GM12878 (cell line): ENCODE results near the gene GID4. TPM values are rescaled to one million over a fixed set of nuclear protein-coding genes. Genes with fewer than 3 reads are reported as not detected.
"Not testable (repeated sequence)": the region's sequence is repeated elsewhere in the genome, so short reads cannot be mapped to it uniquely, and the experiment has no call there.

Source experiments
- ATAC-seq: fragments of 200-7000 bp; cut with Tn5 transposase; 3 replicates; pipeline ENCODE4 v1.9.1; 2020; ENCODE audit warnings: mild to moderate bottlenecking, moderate library complexity
- BruUV-seq: library from RNA; stranded (reverse); fragments of 400-500 nt; replicated peaks from 2 replicates; lab custom pipeline; 2021; lab: Mats Ljungman, UMichigan
- CTCF ChIA-PET: fragments of 300-600 bp; sonication (Branson Sonifier 250); formaldehyde crosslinking; extraction: SDS; loops from one replicate; lab custom pipeline; 2021; ENCODE audit warnings: inconsistent platforms; lab: Yijun Ruan, JAX
- POLR2A ChIA-PET: fragments of 350-600 bp; formaldehyde crosslinking; extraction: SDS; loops from one replicate; lab custom pipeline; 2021; ENCODE audit warnings: inconsistent platforms; lab: Charles Lee
- RAD21 ChIA-PET: fragments of 300-600 bp; sonication (Branson Sonifier 250); formaldehyde crosslinking; loops from one replicate; lab custom pipeline; 2023; ENCODE audit warnings: antibody characterized with exemption; ENCODE audit not compliant: unreplicated experiment; lab: Charles Lee
- SMC1A ChIA-PET: fragments of 300-600 bp; sonication (Branson Sonifier 250); formaldehyde crosslinking; loops from one replicate; lab custom pipeline; 2023; ENCODE audit not compliant: unreplicated experiment, uncharacterized antibody; lab: Charles Lee
- DNase-seq: peaks from one replicate; pipeline ENCODE4 v3.0.0-alpha.2; 2011; ENCODE audit warnings: low read depth, low spot score
- FAIRE-seq: peaks from 3 replicates; lab custom pipeline; 2011; peaks lifted over from hg19 to GRCh38; lab: Jason Lieb, UNC
- H2AFZ ChIP-seq: 2 replicates; pipeline ENCODE4 v1.6.0; 2011; ENCODE audit warnings: low read depth, low read length, control low read depth; ENCODE audit not compliant: control insufficient read depth
- H3K27ac ChIP-seq: 2 replicates; pipeline ENCODE4 v1.5.1; 2011; ENCODE audit warnings: control low read depth; ENCODE audit not compliant: control insufficient read depth, insufficient read depth
- H3K27me3 ChIP-seq, 2 experiments: replicated peaks in 1 of 2; 2 replicates each; pipeline versions ENCODE4 v1.6.0 to v1.6.1; 2011; ENCODE audit warnings: low read length in 1 of 2; ENCODE audit not compliant: control insufficient read depth in 2 of 2, insufficient read depth in 2 of 2
- H3K36me3 ChIP-seq, 2 experiments: 2 replicates each; pipeline ENCODE4 v1.5.1; 2011; ENCODE audit warnings: low read length in 1 of 2; ENCODE audit not compliant: control insufficient read depth in 2 of 2, insufficient read depth in 2 of 2
- H3K4me1 ChIP-seq: 2 replicates; pipeline ENCODE4 v1.6.1; 2011; ENCODE audit warnings: mild to moderate bottlenecking, low read length, moderate library complexity, mixed read lengths; ENCODE audit not compliant: control insufficient read depth, insufficient read depth
- H3K4me2 ChIP-seq: 2 replicates; pipeline ENCODE4 v1.6.0; 2011; ENCODE audit warnings: control low read depth; ENCODE audit not compliant: control insufficient read depth, insufficient read depth
- H3K4me3 ChIP-seq: fragments of 200-600 bp; sonication (generic); 2 replicates; pipeline ENCODE4 v1.5.1; 2016
- H3K79me2 ChIP-seq: 2 replicates; pipeline ENCODE4 v1.6.0; 2011; ENCODE audit warnings: low read length; ENCODE audit not compliant: control insufficient read depth, insufficient read depth
- H3K9ac ChIP-seq: 2 replicates; pipeline ENCODE4 v1.8.0; 2011; ENCODE audit warnings: low read length, control low read depth, mixed read lengths; ENCODE audit not compliant: control insufficient read depth, insufficient read depth
- H3K9me3 ChIP-seq: replicated peaks from 3 replicates; pipeline ENCODE4 v1.5.1; 2011; ENCODE audit warnings: mild to moderate bottlenecking, low read length; ENCODE audit not compliant: control insufficient read depth, insufficient read depth
- H4K20me1 ChIP-seq: 2 replicates; pipeline ENCODE4 v1.6.0; 2011; ENCODE audit not compliant: control insufficient read depth, insufficient read depth
- ATF2 ChIP-seq: IDR thresholded peaks from 2 replicates; pipeline ENCODE4 v1.6.1; 2012; ENCODE audit warnings: low read length, inconsistent platforms
- BCL11A ChIP-seq: IDR thresholded peaks from 2 replicates; pipeline ENCODE4 v1.6.1; 2011; ENCODE audit warnings: low read depth, low read length
- CHD4 ChIP-seq: fragments of 200-600 bp; sonication (generic); IDR thresholded peaks from 2 replicates; pipeline ENCODE4 v1.6.1; 2016; ENCODE audit warnings: mild to moderate bottlenecking
- KAT2A ChIP-seq: conservative IDR thresholded peaks from 2 replicates; pipeline ENCODE4 v1.6.1; 2011; ENCODE audit warnings: low read depth, low read length; ENCODE audit not compliant: control insufficient read depth
- POLR2AphosphoS5 ChIP-seq: IDR thresholded peaks from 2 replicates; pipeline ENCODE4 v1.6.1; 2011; ENCODE audit warnings: mild to moderate bottlenecking, low read length, inconsistent platforms
- WRNIP1 ChIP-seq: IDR thresholded peaks from 2 replicates; pipeline ENCODE4 v1.6.1; 2011; ENCODE audit warnings: low read depth, low read length, improper control_type of control experiment, borderline replicate concordance
- ZBTB4 ChIP-seq: fragments of 450-650 bp; formaldehyde crosslinking; IDR thresholded peaks from 2 replicates; pipeline ENCODE4 v1.4.0; 2022; ENCODE audit warnings: mild to moderate bottlenecking, moderate library complexity
- ZNF274 ChIP-seq: IDR thresholded peaks from one replicate; pipeline ENCODE4 v1.8.0; 2011; ENCODE audit not compliant: insufficient read length, insufficient read depth
- ZNF384 ChIP-seq: IDR thresholded peaks from 2 replicates; pipeline ENCODE4 v1.6.1; 2012; ENCODE audit warnings: low read depth, mild to moderate bottlenecking, low read length, improper control_type of control experiment, borderline replicate concordance
- ZSCAN29 ChIP-seq: fragments of 450-650 bp; IDR thresholded peaks from 2 replicates; pipeline ENCODE4 v1.6.1; 2017; ENCODE audit warnings: mild to moderate bottlenecking, moderate library complexity
- WGBS: methylation state at CpG from one replicate; pipeline ENCODE4 v1.1.6; 2016; ENCODE audit warnings: low lambda C conversion rate; ENCODE audit not compliant: insufficient replicate concordance, insufficient coverage; ENCODE audit errors: missing lambda C conversion rate; 5-methylcytosine and 5-hydroxymethylcytosine counted together
- in situ Hi-C: fragments of 300-500 bp; cut with MboI; formaldehyde crosslinking; loops from 9 replicates; pipeline ENCODE4 v1.14.3; 2018; ENCODE audit warnings: mixed read lengths
- intact Hi-C: fragments of 100-400 bp; cut with micrococcal nuclease; formaldehyde crosslinking; loops from one replicate; pipeline ENCODE4 v1.14.2; 2022; ENCODE audit not compliant: unreplicated experiment
- polyA plus RNA-seq, 11 experiments: library from polyadenylated mRNA; depleted of rRNA in 4 of 11; unstranded in 6 of 11; stranded (reverse) in 5 of 11; fragments of >200 nt; fragmentation: Nextera tagmentation in 4 of 11; fragmentation: Illumina TruSeq in 1 of 11; extraction: Ambion mirVana in 4 of 11; extraction: Trizol in 1 of 11; gene quantifications; 1 replicate in 1 of 11; 2 replicates in 10 of 11; pipeline versions ENCODE4 v1.2.1 to v1.2.3, GENCODE V29; 2011 to 2016; ENCODE audit warnings: inconsistent platforms in 2 of 11, missing spikeins in 2 of 11, low read depth in 1 of 11
- total RNA-seq, 4 experiments: library from RNA; depleted of rRNA in 3 of 4; stranded (reverse); fragments of >200 nt in 3 of 4; fragmentation: Illumina TruSeq in 1 of 4; extraction: Trizol in 1 of 4; gene quantifications; 2 replicates each; pipeline versions ENCODE4 v1.2.1 to v1.2.3, GENCODE V29; 2013 to 2021

The GID4 gene
- total and polyA plus RNA-seq, 10 of the 15 experiments (the other 5 are each of a cell fraction or from before 2014, with no cell fraction given) = 0.93 to 7.3 (median 3.6) TPM

GRCh38 chr17:17995887-17996286, 43.3 kb upstream of the GID4 start:
- H3K27me3 ChIP-seq, intact Hi-C loops, H3K9ac ChIP-seq, POLR2A ChIA-PET, DNase-seq, FAIRE-seq, H3K9me3 ChIP-seq, H3K4me1 ChIP-seq, in situ Hi-C loops, H3K79me2 ChIP-seq, H3K27ac ChIP-seq, H2AFZ ChIP-seq, H3K36me3 ChIP-seq, H4K20me1 ChIP-seq, H3K4me3 ChIP-seq, H3K4me2 ChIP-seq, ATAC-seq, SMC1A ChIA-PET, RAD21 ChIA-PET, BruUV-seq: not testable (repeated sequence)
- CTCF ChIA-PET = interaction anchor here (1.0 to 1.2 kb wide), 2 partner anchors 11 to 77 kb away, joined by 5 to 6 read pairs; no protein-coding TSS in a partner anchor
- WGBS = 76% methylated on average over 8 of the region's 8 CpGs

- ChIA-PET POLR2A (interaction anchor here (0.6 kb wide), 1 partner anchor 101 kb away, joined by 5 read pairs; no protein-coding TSS in a partner anchor), RAD21 (no interaction called here), CTCF (no interaction called here)
- Histone ChIP-seq H3K79me2 (no peaks in the 10 kb centered on the region), H3K27ac (no peak overlapping the region), H3K9me3 (no peaks in the 10 kb centered on the region), H3K4me1 (no peaks in the 10 kb centered on the region), H3K36me3 (no peaks in the 10 kb centered on the region), H2AFZ (no peak overlapping the region), H3K27me3 (no peaks in the 10 kb centered on the region)
- DNase-seq (no peak), FAIRE-seq (no peak)
- in situ Hi-C loops = no loop called here
- TF ChIP-seq ATF2 (no peak), CHD4 (no peak), BCL11A (no peak), ZNF274 (no peak), ZNF384 (no peak), WRNIP1 (no peak), KAT2A (no peak), ZBTB4 (no peak), ZSCAN29 (no peak), POLR2AphosphoS5 (no peak)
- TF ChIP-seq, all 136 proteins: peak for 0
- Histone ChIP-seq H3K4me2 (no peak overlapping the region), H3K9ac (no peak overlapping the region), H4K20me1 (no peaks in the 10 kb centered on the region; the same call in 1 of the 2 replicates), H3K4me3 (no peak overlapping the region)
- no TSS peak for BruUV-seq
- intact Hi-C loops = no loop called here
- ATAC-seq = no peak
- SMC1A ChIA-PET = no interaction called here
- 50% methylated on average over 8 of the region's 8 CpGs for WGBS
These were observed 40.3 kb upstream of the GID4 start for GRCh38 chr17:17998934-17999333.
